Tibial artery (tissue), 4 donors: ENCODE measurements around the gene TPH1.
A peak's percentile ranks its signal among the peaks of the same experiment; 100 is the strongest.
"Not testable (repeated sequence)": the region's sequence is repeated elsewhere in the genome, so short reads cannot be mapped to it uniquely, and the experiment has no call there.

Experiments
- DNase-seq, 2 donors: peaks; one replicate each; pipeline ENCODE4 v3.0.0-alpha.2; 2019
- H3K27ac ChIP-seq, 2 donors: fragments of 200-600 bp; sonication (generic) in 1 of 2; 1 replicate in 1 of 2; 2 replicates in 1 of 2; pipeline ENCODE4 v1.5.1; 2018 to 2019; ENCODE audit warnings: mild to moderate bottlenecking in 1 of 2
- H3K27me3 ChIP-seq, 2 donors: fragments of 200-600 bp; sonication (generic) in 1 of 2; one replicate each; pipeline versions ENCODE4 v1.5.1 to v1.6.0; 2016 to 2019
- H3K36me3 ChIP-seq, 3 donors: fragments of 200-600 bp; sonication (generic) in 2 of 3; one replicate each; pipeline ENCODE4 v1.5.1; 2016 to 2019; ENCODE audit warnings: mild to moderate bottlenecking in 2 of 3
- H3K4me1 ChIP-seq, 4 donors: fragments of 200-600 bp; sonication (generic) in 2 of 4; 1 replicate in 3 of 4; 2 replicates in 1 of 4; pipeline ENCODE4 v1.5.1; 2016 to 2019
- H3K4me3 ChIP-seq, 2 donors: fragments of 200-600 bp; sonication (generic) in 1 of 2; 1 replicate in 1 of 2; 2 replicates in 1 of 2; pipeline ENCODE4 v1.5.1; 2018 to 2019; ENCODE audit warnings: mild to moderate bottlenecking in 2 of 2
- H3K9me3 ChIP-seq, 3 donors: fragments of 200-600 bp; sonication (generic) in 1 of 3; one replicate each; pipeline ENCODE4 v1.5.1; 2016 to 2019
- intact Hi-C: fragments of 100-400 bp; cut with DNase I; formaldehyde crosslinking; loops from one replicate; pipeline ENCODE4 v1.15.0; 2023; ENCODE audit warnings: low total_unique reads
- TF ChIP-seq, protein P1 (sequence below), 2 experiments: fragments of 200-600 bp in 1 of 2; fragments of 450-650 bp in 1 of 2; IDR thresholded peaks; one replicate each; pipeline ENCODE4 v1.5.1; 2017 to 2019; ENCODE audit warnings: antibody characterized with exemption in 2 of 2, mild to moderate bottlenecking in 1 of 2, moderate library complexity in 1 of 2

Gene TPH1

DNA sequence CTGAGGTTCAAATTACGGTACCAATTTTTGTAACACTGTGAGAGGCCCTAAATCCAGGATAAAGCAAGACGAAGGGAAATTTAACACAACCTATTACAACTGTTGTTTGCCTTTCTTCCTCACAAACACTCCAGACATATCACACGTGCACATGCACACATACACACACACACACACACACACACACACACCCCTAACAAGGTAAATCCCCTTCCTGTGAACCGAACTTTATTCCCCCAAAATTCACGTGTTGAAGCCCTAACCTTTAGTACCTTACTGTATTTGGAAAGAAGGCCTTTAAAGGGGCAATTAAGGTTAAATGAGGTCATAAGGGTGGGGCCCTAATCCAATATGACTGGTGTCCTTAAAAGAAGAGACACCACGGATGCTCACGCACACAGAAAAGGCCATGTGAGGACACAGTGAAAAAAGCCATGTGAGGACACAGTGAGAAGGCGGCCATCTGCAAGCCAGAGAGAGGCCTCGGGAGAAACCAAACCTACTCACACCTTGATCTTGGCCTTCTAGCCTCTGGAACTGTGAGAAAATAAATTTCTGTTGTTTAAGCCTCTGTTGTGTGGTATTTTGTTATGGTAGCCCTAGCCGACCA lies 35.0 kb downstream of the TPH1 start:
- no peak for DNase-seq
- H3K27ac ChIP-seq, result peak overlapping the region in 1 of 2 donors; percentile 97
- peaks cover 0 to 15% (median 8%) of the 10 kb centered on the region in 4 donors for H3K4me1 ChIP-seq
- H3K27me3 ChIP-seq, result no peaks in the 10 kb centered on the region
- peaks cover under 1 to 18% (median 8%) of the 10 kb centered on the region in 3 donors for H3K36me3 ChIP-seq
- intact Hi-C loops, result loop anchor here (5.0 kb wide), 1 partner anchor 96 kb away; the partner anchor contains the start of gene SAAL1
- H3K9me3 ChIP-seq, result no peaks in the 10 kb centered on the region
- TF ChIP-seq, protein P1, sequence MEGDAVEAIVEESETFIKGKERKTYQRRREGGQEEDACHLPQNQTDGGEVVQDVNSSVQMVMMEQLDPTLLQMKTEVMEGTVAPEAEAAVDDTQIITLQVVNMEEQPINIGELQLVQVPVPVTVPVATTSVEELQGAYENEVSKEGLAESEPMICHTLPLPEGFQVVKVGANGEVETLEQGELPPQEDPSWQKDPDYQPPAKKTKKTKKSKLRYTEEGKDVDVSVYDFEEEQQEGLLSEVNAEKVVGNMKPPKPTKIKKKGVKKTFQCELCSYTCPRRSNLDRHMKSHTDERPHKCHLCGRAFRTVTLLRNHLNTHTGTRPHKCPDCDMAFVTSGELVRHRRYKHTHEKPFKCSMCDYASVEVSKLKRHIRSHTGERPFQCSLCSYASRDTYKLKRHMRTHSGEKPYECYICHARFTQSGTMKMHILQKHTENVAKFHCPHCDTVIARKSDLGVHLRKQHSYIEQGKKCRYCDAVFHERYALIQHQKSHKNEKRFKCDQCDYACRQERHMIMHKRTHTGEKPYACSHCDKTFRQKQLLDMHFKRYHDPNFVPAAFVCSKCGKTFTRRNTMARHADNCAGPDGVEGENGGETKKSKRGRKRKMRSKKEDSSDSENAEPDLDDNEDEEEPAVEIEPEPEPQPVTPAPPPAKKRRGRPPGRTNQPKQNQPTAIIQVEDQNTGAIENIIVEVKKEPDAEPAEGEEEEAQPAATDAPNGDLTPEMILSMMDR (IDR thresholded peaks at IDR 0.05), result no peak
- no peak overlapping the region for H3K4me3 ChIP-seq

DNA sequence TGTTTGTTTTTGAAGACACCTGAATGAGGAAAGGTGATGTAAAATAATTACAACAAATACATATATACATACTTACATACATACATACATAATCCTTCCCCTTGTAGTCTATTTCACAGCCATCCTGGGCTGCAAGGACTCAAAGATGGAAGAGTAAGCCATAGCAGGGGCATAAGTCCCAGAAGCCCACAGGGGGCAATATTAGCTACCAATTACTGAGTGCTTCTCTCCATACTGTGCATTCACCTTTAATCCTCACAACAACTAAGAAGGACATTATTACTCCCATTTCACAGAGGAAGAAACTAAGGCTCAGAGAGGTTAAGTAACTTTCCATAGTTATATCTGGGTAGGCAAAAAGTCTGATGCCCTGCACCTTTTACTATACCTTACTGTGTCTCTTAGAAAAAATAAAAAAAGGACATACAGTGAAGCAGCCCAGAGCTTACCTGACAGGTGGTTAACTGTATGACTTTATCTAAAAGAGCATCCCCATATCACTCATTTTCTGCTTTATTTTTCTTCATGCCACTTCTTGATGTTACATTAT lies 35.9 kb downstream of the TPH1 start:
- no peak overlapping the region for H3K27ac ChIP-seq

DNA sequence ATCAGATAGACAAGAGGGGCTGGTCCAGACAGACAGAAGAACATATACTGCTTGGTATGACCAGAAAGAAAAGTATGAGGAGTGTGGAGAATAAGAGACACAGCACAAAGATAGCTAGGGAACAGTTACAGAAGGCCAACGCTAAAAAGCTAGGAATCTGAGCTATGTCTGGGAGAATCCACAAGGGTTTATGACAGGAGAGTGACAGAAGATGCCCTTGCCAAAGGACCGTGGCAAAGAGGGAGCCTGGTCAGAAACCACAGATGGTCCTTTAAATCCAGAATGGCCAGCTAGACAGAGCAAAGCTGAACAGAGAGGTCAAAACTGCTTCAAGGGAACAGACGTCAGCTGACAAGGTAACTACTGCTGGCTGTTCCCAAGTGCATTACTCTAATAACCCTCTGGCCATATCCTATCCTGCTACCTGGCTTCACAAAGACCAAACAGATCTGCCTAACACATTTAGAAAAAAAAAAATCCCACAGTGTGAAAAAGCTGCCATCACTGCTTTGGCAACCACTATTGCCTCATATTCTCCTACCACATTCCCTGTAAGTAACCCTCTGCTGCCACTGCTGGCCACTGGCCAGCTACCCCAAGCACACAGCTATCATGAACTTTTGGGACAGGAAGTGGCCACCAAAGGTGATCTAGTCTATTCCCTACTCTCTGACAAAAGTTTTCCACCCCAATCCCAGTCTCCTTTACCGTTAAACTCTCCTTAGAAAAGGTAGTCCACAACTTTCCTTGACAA lies 40.5 kb downstream of the TPH1 start:
- Histone ChIP-seq H3K9me3 (no peaks in the 10 kb centered on the region), H3K36me3 (peaks cover 18 to 70% (median 43%) of the 10 kb centered on the region in 3 donors), H3K27ac (no peak overlapping the region), H3K4me1 (no peaks in the 10 kb centered on the region), H3K4me3 (no peak overlapping the region), H3K27me3 (no peaks in the 10 kb centered on the region)
- TF ChIP-seq, protein P1 (IDR thresholded peaks at IDR 0.05), result no peak
- intact Hi-C loops, result no loop called here
- no peak for DNase-seq

More for the DNA sequence above, 35.9 kb downstream of the TPH1 start:
- Histone ChIP-seq H3K36me3 (peaks cover 7 to 27% (median 16%) of the 10 kb centered on the region in 3 donors), H3K4me3 (no peak overlapping the region), H3K27me3 (no peaks in the 10 kb centered on the region), H3K4me1 (peaks cover 0 to 15% (median 8%) of the 10 kb centered on the region in 4 donors), H3K9me3 (no peaks in the 10 kb centered on the region)
- DNase-seq, result no peak
- TF ChIP-seq, protein P1 (IDR thresholded peaks at IDR 0.05), result no peak
- intact Hi-C loops, result loop anchor here (5.0 kb wide), 1 partner anchor 97 kb away; the partner anchor contains the start of gene SAAL1

DNA sequence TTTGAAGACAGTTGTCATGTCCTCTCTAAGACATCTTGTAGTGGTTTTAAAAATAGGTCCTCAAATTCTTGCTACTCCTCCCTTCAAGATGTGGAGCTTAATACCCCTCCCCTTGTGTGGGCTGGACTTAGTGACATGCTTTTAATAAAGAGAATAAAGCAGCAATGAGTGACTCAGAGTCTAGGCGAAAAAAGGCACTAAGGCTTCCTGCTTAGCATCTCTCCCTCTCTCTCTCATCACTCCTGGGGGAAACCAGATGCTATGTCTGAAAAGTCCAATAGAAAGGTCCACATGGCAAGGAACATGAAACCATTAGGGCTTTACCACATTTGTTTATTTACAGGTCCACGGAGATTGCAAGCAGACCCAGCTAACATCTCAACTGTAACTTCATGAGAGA lies 44.9 kb downstream of the TPH1 start:
- Histone ChIP-seq H3K36me3 (peaks cover 25 to 84% (median 58%) of the 10 kb centered on the region in 3 donors), H3K9me3 (no peaks in the 10 kb centered on the region), H3K4me3 (no peak overlapping the region), H3K4me1 (no peaks in the 10 kb centered on the region), H3K27me3 (no peaks in the 10 kb centered on the region), H3K27ac (no peak overlapping the region)
- intact Hi-C loops, result no loop called here
- DNase-seq, result no peak
- TF ChIP-seq, protein P1 (IDR thresholded peaks at IDR 0.05), result no peak

DNA sequence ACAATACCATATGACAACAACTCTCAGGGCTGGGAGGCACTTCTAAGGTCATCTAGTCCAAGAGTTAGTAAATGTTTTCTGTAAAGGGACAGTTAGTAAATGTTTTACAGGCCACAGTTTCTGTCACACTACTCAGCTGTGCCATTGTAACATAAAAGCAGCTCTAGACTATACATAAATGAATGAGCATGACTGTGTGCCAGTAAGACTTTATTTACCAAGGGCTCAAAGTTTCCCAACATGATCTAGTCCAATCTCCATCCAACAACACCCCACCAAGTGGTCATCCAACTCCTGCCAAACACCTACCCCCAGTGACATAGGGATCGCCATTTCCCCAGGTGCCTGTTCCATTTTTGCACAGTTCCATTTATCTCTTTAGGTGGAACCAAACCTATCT lies 45.3 kb downstream of the TPH1 start:
- DNase-seq, result no peak
- Histone ChIP-seq H3K4me3 (no peak overlapping the region), H3K27ac (no peak overlapping the region), H3K4me1 (no peaks in the 10 kb centered on the region), H3K9me3 (no peaks in the 10 kb centered on the region), H3K27me3 (no peaks in the 10 kb centered on the region), H3K36me3 (peaks cover 22 to 84% (median 58%) of the 10 kb centered on the region in 3 donors)
- intact Hi-C loops, result no loop called here
- TF ChIP-seq, protein P1 (IDR thresholded peaks at IDR 0.05), result no peak

DNA sequence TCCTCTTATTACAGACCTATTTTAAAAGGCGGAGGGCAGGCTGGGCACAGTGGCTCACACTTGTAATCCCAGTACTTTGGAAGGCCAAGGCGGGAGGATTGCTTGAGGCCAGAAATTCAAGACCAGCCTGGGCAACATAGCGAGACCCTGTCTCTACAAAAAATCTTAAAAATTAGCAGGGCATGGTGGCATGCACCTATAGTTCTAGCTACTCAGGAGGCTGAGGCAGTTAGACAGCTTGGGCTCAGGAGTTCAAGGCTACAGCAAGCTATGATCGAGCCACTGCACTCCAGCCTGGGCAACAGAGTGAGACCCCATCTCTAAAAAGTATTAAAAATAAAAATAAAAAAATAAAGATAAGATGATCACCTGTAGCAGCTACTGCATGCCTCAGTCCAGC lies 45.9 kb downstream of the TPH1 start:
- H3K4me1 ChIP-seq, DNase-seq, intact Hi-C loops, H3K4me3 ChIP-seq, H3K27me3 ChIP-seq, H3K9me3 ChIP-seq, H3K27ac ChIP-seq: not testable (repeated sequence)
- peaks cover 18 to 84% (median 59%) of the 10 kb centered on the region in 3 donors for H3K36me3 ChIP-seq
